HAP-1 (cell line): ENCODE data around the gene ABL2.

ENCODE experiments used
- DNase-seq, 2 experiments: peaks; one replicate each; pipeline ENCODE4 v3.0.0-alpha.2; 2016 to 2020; ENCODE audit warnings: low spot score in 2 of 2
- H3K27me3 ChIP-seq: fragments of 250-450 bp; sonication (Bioruptor Pico); 2 replicates; pipeline ENCODE4 v1.5.1; 2020; ENCODE audit warnings: low read depth, mild to moderate bottlenecking, moderate library complexity
- H3K36me3 ChIP-seq: fragments of 250-450 bp; sonication (Bioruptor Pico); replicated peaks from 2 replicates; pipeline ENCODE4 v1.5.1; 2020; ENCODE audit warnings: mild to moderate bottlenecking
- H3K4me1 ChIP-seq: fragments of 250-450 bp; sonication (Bioruptor Pico); 2 replicates; pipeline ENCODE4 v1.5.1; 2020; ENCODE audit warnings: mild to moderate bottlenecking
- H3K4me3 ChIP-seq: fragments of 250-450 bp; sonication (Bioruptor Pico); 2 replicates; pipeline ENCODE4 v1.5.1; 2020; ENCODE audit warnings: mild to moderate bottlenecking, moderate library complexity
- H3K9me3 ChIP-seq: fragments of 250-450 bp; sonication (Bioruptor Pico); 2 replicates; pipeline ENCODE4 v1.5.1; 2020; ENCODE audit warnings: mild to moderate bottlenecking, moderate library complexity
- in situ Hi-C: fragments of 300-500 bp; cut with MboI; formaldehyde crosslinking; loops from 3 replicates; pipeline ENCODE4 v1.14.3; 2020; ENCODE audit warnings: low sequenced_read_pairs, inconsistent platforms, mixed read lengths

Gene ABL2

GRCh38 chr1:179101566-179101965, 127.9 kb downstream of the ABL2 start:
- Histone ChIP-seq H3K27me3 (no peaks in the 10 kb centered on the region), H3K4me1 (no peaks in the 10 kb centered on the region), H3K4me3 (no peak overlapping the region), H3K36me3 (peaks cover 14% of the 10 kb centered on the region), H3K9me3 (no peaks in the 10 kb centered on the region)
- no peak for DNase-seq
- in situ Hi-C loops, result no loop called here

DNA sequence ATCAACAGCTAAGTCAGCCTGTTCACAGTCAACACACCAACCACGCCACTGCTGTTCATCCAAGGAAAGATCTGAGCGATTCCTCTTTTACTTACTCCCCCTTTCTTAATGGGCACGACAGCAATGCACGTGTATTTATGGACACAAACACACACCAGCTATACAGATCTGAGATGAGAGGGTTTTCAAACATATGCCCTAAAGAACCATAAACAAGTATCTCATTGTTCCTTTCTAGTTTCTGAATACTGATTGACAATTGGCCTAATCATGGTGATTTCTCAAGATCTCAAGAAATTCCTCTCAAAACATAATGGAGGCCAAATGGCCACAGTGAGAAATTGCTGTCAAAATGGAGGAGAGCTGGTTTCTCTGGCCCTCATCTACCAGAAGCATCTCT, 129.6 kb downstream of the ABL2 start:
- no peak overlapping the region for H3K4me3 ChIP-seq
- no peak for DNase-seq
- H3K27me3 ChIP-seq, result no peaks in the 10 kb centered on the region
- H3K36me3 ChIP-seq, result peaks cover 31% of the 10 kb centered on the region
- no peaks in the 10 kb centered on the region for H3K4me1 ChIP-seq
- H3K9me3 ChIP-seq, result no peaks in the 10 kb centered on the region
- in situ Hi-C loops, result no loop called here

DNA sequence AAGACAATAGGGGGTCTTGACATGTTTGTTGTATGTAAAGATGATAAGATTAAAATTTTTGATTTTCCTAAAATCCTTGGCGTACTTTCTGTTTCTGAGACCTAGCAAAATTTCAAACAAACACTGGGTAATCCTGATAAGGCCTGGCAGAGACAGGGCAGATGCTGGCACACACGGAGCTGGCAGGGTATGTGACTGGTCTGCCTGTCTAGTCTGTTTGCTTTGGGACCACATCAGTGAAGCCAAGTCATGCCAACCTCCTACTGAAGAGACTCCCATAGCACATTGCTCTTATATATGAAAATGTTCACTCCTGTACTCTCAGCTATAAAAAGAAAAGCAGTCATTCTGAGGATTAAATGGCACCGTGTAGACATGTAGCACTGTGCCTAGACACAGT, 133.6 kb downstream of the ABL2 start:
- peaks cover 64% of the 10 kb centered on the region for H3K36me3 ChIP-seq
- H3K9me3 ChIP-seq, result no peaks in the 10 kb centered on the region
- in situ Hi-C loops, result no loop called here
- no peaks in the 10 kb centered on the region for H3K4me1 ChIP-seq
- no peaks in the 10 kb centered on the region for H3K27me3 ChIP-seq
- H3K4me3 ChIP-seq, result no peak overlapping the region
- DNase-seq, result no peak

DNA sequence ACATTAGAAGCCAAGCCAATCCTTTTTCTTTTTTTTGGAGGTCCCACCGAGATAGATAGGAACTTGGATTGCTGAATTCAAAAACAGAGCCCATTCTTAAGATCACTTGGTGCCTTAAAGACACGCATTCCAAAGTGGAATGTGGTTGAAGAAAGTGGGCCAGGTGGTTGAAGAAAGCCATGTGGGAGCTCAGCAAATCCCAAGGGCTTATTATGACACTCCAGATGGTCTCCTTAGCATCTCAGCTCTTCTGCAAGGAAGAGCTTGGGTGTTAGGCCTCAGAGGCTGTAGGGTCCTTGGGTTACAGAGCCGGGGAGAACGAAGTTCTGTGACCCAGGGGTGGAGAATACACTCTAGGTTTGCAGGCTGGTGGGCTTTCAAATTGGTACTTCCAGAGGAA, 134.1 kb downstream of the ABL2 start:
- in situ Hi-C loops, result no loop called here
- Histone ChIP-seq H3K4me1 (no peaks in the 10 kb centered on the region), H3K36me3 (peaks cover 68% of the 10 kb centered on the region), H3K4me3 (no peak overlapping the region), H3K27me3 (no peaks in the 10 kb centered on the region), H3K9me3 (no peaks in the 10 kb centered on the region)
- no peak for DNase-seq

- H3K27me3 ChIP-seq, result no peaks in the 10 kb centered on the region
- in situ Hi-C loops, result no loop called here
- no peaks in the 10 kb centered on the region for H3K4me1 ChIP-seq
- DNase-seq, result no peak
- no peaks in the 10 kb centered on the region for H3K9me3 ChIP-seq
- peaks cover 71% of the 10 kb centered on the region for H3K36me3 ChIP-seq
- no peak overlapping the region for H3K4me3 ChIP-seq
Observed at GRCh38 chr1:179094818-179095217, 134.7 kb downstream of the ABL2 start.

- no peaks in the 10 kb centered on the region for H3K4me1 ChIP-seq
- in situ Hi-C loops, result no loop called here
- H3K36me3 ChIP-seq, result peaks cover 79% of the 10 kb centered on the region
- no peak overlapping the region for H3K4me3 ChIP-seq
- H3K9me3 ChIP-seq, result no peaks in the 10 kb centered on the region
- H3K27me3 ChIP-seq, result no peaks in the 10 kb centered on the region
- DNase-seq, result no peak
Observed at GRCh38 chr1:179092896-179093461, 136.5 kb downstream of the ABL2 start.

GRCh38 chr1:179091691-179092165, 137.7 kb downstream of the ABL2 start:
- H3K27me3 ChIP-seq, result no peaks in the 10 kb centered on the region
- H3K4me1 ChIP-seq, result no peaks in the 10 kb centered on the region
- no peaks in the 10 kb centered on the region for H3K9me3 ChIP-seq
- H3K4me3 ChIP-seq, result no peak overlapping the region
- in situ Hi-C loops, result no loop called here
- peaks cover 72% of the 10 kb centered on the region for H3K36me3 ChIP-seq
- DNase-seq, result no peak

DNA sequence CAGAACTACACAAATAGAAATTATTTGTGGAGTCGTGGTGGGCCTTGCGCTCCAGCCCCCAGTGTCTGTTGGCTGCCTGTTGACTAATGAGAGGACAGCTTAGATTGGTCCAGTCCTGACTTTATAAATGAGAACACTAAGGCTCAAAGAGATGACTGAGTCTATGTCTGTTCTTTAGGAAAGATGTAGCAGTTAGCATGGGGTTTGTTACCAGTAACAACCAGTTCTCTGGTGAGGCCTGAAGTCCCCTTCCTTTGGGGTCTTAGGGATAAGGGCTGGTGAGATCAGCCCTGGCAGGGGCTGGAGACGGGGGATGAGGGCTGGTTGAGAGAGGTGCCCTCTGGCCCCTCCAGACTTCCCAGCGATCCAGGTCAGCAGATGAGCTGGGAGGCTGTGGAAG, 138.6 kb downstream of the ABL2 start:
- in situ Hi-C loops, result no loop called here
- Histone ChIP-seq H3K27me3 (no peaks in the 10 kb centered on the region), H3K4me1 (no peaks in the 10 kb centered on the region), H3K9me3 (no peaks in the 10 kb centered on the region), H3K36me3 (peaks cover 66% of the 10 kb centered on the region), H3K4me3 (no peak overlapping the region)
- DNase-seq, result no peak

- in situ Hi-C loops, result no loop called here
- no peaks in the 10 kb centered on the region for H3K4me1 ChIP-seq
- DNase-seq, result no peak
- no peaks in the 10 kb centered on the region for H3K27me3 ChIP-seq
- no peak overlapping the region for H3K4me3 ChIP-seq
- peaks cover 66% of the 10 kb centered on the region for H3K36me3 ChIP-seq
- H3K9me3 ChIP-seq, result no peaks in the 10 kb centered on the region
Observed at GRCh38 chr1:179090522-179090921, 139.0 kb downstream of the ABL2 start.

DNA sequence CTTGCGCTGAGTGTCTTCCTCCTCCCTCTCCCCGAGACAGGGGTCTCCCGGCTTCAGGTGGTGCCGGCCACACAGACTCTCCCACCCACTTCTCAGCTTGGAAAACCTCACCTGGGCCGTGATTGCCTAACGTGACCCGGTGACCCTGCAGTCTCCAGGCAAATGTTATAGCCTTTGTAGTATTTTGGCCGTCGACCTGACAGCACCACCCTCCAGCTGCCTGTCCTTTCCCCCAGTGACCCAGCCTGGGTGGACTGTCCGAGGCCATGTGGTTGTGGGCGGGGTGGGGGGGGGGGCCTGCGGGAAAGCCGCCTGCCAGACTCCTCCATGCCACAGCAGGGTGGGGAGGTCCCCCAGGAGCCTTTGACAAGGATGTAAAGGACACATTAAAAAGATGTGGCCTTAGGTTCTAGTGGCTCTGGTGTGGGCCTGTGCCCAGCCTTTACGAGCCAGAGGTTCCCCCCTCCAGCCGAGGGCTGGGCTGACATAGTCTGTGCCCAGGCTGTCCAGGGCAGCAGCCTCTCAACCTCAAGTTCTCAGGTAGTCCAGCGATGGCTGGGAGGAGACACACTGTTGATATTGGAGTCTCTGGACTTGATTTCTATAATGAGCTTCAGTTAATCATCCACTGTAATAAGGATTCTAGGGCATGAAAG, 139.5 kb downstream of the ABL2 start:
- H3K27me3 ChIP-seq, result no peaks in the 10 kb centered on the region
- peaks cover 60% of the 10 kb centered on the region for H3K36me3 ChIP-seq
- H3K4me1 ChIP-seq, result no peaks in the 10 kb centered on the region
- no peaks in the 10 kb centered on the region for H3K9me3 ChIP-seq
- H3K4me3 ChIP-seq, result no peak overlapping the region
- in situ Hi-C loops, result no loop called here
- DNase-seq, result no peak

DNA sequence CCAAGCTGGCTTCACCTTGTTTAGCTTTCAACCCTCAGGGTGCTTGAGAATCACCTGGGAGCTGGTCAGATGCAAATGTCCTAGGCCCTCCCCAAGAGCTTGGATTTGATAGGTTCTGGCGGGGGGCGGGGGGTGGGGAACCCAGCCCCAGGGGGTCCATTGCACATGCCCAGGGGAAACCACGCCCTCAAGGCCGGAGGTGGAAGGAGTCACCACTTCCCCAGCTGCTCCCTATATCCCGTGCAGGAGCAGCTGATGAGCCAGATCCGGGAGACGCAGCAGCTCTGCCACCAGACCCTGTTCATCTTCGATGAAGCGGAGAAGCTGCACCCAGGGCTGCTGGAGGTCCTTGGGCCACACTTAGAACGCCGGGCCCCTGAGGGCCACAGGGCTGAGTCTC, 141.8 kb downstream of the ABL2 start:
- Histone ChIP-seq H3K27me3 (no peaks in the 10 kb centered on the region), H3K36me3 (peaks cover 40% of the 10 kb centered on the region), H3K4me1 (no peaks in the 10 kb centered on the region), H3K4me3 (no peak overlapping the region), H3K9me3 (no peaks in the 10 kb centered on the region)
- DNase-seq, result no peak
- in situ Hi-C loops, result no loop called here

DNA sequence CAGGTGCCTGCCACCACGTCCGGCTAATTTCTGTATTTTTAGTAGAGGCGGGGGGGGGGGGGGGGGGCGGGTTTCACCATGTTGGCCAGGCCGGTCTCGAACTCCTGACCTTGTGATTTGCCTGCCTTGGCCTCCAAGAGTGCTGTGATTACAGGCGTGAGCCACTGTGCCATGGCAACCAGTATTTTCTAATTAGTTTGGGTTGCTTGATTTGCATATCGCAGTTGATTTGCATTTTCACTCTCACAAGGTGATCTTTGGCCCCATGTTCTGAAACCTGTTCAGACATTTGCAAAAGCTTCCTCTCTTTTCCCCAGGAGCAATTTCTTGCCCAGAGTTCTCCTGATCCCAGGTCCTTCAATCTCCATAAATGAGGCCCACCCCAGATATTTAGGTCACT, 145.9 kb downstream of the ABL2 start:
- Histone ChIP-seq H3K36me3 (peaks cover 17% of the 10 kb centered on the region), H3K4me1 (peaks cover 12% of the 10 kb centered on the region), H3K27me3 (no peaks in the 10 kb centered on the region), H3K9me3 (no peaks in the 10 kb centered on the region), H3K4me3 (no peak overlapping the region)
- in situ Hi-C loops, result loop anchor here (5.0 kb wide), 1 partner anchor 284 kb away; the partner anchor contains the start of gene AXDND1
- DNase-seq, result no peak

- in situ Hi-C loops, result loop anchor here (5.0 kb wide), 1 partner anchor 284 kb away; the partner anchor contains the start of gene AXDND1
Observed at GRCh38 chr1:179082999-179083335, 146.5 kb downstream of the ABL2 start.

DNA sequence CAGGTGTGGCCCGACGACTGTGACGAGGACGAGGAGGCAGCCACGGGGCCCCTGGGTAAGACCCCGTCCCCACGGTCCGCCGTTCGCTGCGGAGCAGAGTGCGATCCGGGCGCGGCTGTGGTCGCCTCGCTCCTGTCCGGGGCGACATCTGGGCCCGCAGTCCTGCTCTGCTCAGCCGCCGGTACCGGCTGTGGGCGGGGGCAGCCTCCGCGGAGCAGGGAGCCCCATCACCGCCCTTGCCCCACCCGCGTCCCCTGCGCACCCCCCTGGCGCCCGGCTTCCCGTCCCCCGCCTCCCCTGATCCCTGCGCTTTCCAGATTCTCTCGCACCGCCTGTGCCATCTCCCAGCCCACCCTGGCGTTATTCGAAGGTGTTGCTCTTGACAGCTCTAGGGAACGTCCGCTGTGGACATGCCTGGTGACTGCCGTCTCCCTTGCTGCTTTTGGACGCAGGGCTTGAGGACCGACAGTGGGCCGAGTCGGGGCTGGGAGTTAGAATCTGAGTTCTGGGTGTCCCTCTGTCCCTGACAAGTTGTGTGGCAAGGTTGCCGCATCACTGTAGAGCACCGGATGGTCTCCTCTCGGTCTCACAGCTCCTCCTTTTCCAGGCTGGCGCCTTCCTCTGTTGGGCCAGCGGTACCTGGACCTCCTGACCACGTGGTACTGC, 147.0 kb downstream of the ABL2 start:
- no peaks in the 10 kb centered on the region for H3K9me3 ChIP-seq
- in situ Hi-C loops, result loop anchor here (5.0 kb wide), 1 partner anchor 285 kb away; the partner anchor contains the start of gene AXDND1
- DNase-seq, result peak in 1 of 2 experiments; percentile 60
- peaks cover 12% of the 10 kb centered on the region for H3K4me1 ChIP-seq
- no peaks in the 10 kb centered on the region for H3K27me3 ChIP-seq
- H3K4me3 ChIP-seq, result peak overlapping the region; percentile 73
- H3K36me3 ChIP-seq, result peaks cover 8% of the 10 kb centered on the region; the same call in 1 of the 2 replicates

More at GRCh38 chr1:179082999-179083335, 146.5 kb downstream of the ABL2 start:
- Histone ChIP-seq H3K9me3 (no peaks in the 10 kb centered on the region), H3K36me3 (peaks cover 11% of the 10 kb centered on the region; the same call in 1 of the 2 replicates), H3K4me3 (peak overlapping the region; percentile 73), H3K27me3 (no peaks in the 10 kb centered on the region), H3K4me1 (peaks cover 12% of the 10 kb centered on the region)
- peak in 1 of 2 experiments; percentile 23 for DNase-seq
